K562 (cell line): Measurements from ENCODE around the gene CCK.

ENCODE experiments used
- HNRNPL ChIP-seq: fragments of 200-400 bp; formaldehyde crosslinking; IDR thresholded peaks from 2 replicates; pipeline ENCODE4 v1.6.1; 2017; ENCODE audit warnings: low read depth, mild to moderate bottlenecking, low read length
- MTA1 ChIP-seq: fragments of 450-650 bp; IDR thresholded peaks from 2 replicates; pipeline ENCODE4 v1.6.1; 2017; ENCODE audit warnings: borderline replicate concordance
- NR2C2 ChIP-seq, 2 experiments: fragments of 200-800 bp in 1 of 2; sonication (Bioruptor generic) in 1 of 2; sonication (generic) in 1 of 2; formaldehyde crosslinking in 1 of 2; IDR thresholded peaks; 2 replicates each; pipeline versions ENCODE4 v1.6.1 to v1.8.0; 2016 to 2022; ENCODE audit warnings: mild to moderate bottlenecking in 1 of 2, missing compliant biosample characterization in 1 of 2, missing genetic modification characterization in 1 of 2, missing genetic modification reagents in 1 of 2
- SIN3B ChIP-seq: fragments of 450-650 bp; IDR thresholded peaks from 2 replicates; pipeline ENCODE4 v1.6.1; 2017; ENCODE audit warnings: low read depth, mild to moderate bottlenecking, moderate library complexity
- SMAD4 ChIP-seq: fragments of 250-450 bp; sonication (Bioruptor Pico); conservative IDR thresholded peaks from 2 replicates; pipeline ENCODE4 v1.8.0; 2021; ENCODE audit warnings: inconsistent platforms, mild to moderate bottlenecking, moderate library complexity
- TARDBP ChIP-seq: fragments of 450-650 bp; IDR thresholded peaks from 2 replicates; pipeline ENCODE4 v1.6.1; 2016
- TBP ChIP-seq: optimal IDR thresholded peaks from 2 replicates; pipeline ENCODE3; 2011; ENCODE audit warnings: low read depth, low read length, improper control_type of control experiment
- ZNF253 ChIP-seq: fragments of 250-450 bp; sonication (Bioruptor Pico); conservative IDR thresholded peaks from 2 replicates; pipeline ENCODE4 v1.6.1; 2021; ENCODE audit warnings: mild to moderate bottlenecking
- ZNF707 ChIP-seq: fragments of 250-450 bp; sonication (Bioruptor Pico); conservative IDR thresholded peaks from 2 replicates; pipeline ENCODE4 v1.8.0; 2022; ENCODE audit warnings: inconsistent platforms, mild to moderate bottlenecking, moderate library complexity
- TF ChIP-seq, protein P1 (sequence below), 2 experiments: fragments of 450-650 bp; formaldehyde crosslinking in 1 of 2; IDR thresholded peaks; 2 replicates each; pipeline versions ENCODE4 v1.4.0 to v1.6.1; 2014 to 2020; ENCODE audit warnings: mild to moderate bottlenecking in 2 of 2, borderline replicate concordance in 1 of 2, low read depth in 1 of 2
- TF ChIP-seq, protein P2 (sequence below): sonication (generic); formaldehyde crosslinking; IDR thresholded peaks from 2 replicates; pipeline ENCODE4 v1.5.0; 2020; ENCODE audit warnings: missing genetic modification reagents
- TF ChIP-seq, protein P3 (sequence below): fragments of 450-650 bp; IDR thresholded peaks from 2 replicates; pipeline ENCODE4 v1.7.0; 2016; ENCODE audit warnings: borderline replicate concordance
- TF ChIP-seq, protein P4 (sequence below), 2 experiments: fragments of 200-800 bp in 1 of 2; sonication (Bioruptor generic) in 1 of 2; sonication (generic) in 1 of 2; formaldehyde crosslinking in 1 of 2; IDR thresholded peaks in 1 of 2; conservative IDR thresholded peaks in 1 of 2; 2 replicates each; pipeline versions ENCODE4 v1.5.0 to v1.6.1; 2016 to 2020; ENCODE audit warnings: missing compliant biosample characterization in 1 of 2, missing genetic modification characterization in 1 of 2, missing genetic modification reagents in 1 of 2

DNA sequence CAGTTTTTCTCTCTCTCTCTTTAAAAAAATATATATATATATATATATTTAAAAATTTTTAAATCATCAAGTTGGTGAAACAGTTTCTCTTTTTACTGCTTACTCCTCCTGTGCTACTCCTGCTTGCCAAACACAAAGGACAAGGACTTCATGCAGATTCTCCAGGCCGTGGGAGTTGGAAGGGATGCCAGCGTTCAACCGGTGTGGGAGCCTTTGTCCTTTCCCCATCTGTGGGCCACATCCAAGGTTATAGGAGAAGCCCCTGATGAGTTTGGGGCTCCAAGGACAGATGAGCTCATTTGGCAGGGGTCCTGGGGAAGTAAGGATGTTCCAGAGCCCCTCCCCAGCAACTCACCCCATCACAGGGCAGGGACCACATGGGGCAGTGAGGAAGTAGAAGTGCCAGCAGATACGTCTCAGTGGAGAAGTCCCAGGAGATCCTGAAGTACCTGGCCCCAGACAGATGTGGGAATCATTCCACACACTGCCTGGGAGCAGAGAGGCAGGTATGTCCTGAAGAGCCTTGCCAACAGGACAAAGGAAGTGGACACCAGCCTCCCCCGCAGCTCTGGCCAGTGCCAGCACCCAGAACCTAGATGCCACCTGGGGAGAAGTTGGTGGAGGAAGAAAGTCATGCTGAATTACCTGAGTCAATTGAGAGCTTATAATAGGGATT, 36.6 kb downstream of the CCK start:
- no peak for TF ChIP-seq SMAD4 (CRISPR knock-in tag)
- TF ChIP-seq HNRNPL: no peak
- TF ChIP-seq MTA1: no peak
- TF ChIP-seq, protein P1, sequence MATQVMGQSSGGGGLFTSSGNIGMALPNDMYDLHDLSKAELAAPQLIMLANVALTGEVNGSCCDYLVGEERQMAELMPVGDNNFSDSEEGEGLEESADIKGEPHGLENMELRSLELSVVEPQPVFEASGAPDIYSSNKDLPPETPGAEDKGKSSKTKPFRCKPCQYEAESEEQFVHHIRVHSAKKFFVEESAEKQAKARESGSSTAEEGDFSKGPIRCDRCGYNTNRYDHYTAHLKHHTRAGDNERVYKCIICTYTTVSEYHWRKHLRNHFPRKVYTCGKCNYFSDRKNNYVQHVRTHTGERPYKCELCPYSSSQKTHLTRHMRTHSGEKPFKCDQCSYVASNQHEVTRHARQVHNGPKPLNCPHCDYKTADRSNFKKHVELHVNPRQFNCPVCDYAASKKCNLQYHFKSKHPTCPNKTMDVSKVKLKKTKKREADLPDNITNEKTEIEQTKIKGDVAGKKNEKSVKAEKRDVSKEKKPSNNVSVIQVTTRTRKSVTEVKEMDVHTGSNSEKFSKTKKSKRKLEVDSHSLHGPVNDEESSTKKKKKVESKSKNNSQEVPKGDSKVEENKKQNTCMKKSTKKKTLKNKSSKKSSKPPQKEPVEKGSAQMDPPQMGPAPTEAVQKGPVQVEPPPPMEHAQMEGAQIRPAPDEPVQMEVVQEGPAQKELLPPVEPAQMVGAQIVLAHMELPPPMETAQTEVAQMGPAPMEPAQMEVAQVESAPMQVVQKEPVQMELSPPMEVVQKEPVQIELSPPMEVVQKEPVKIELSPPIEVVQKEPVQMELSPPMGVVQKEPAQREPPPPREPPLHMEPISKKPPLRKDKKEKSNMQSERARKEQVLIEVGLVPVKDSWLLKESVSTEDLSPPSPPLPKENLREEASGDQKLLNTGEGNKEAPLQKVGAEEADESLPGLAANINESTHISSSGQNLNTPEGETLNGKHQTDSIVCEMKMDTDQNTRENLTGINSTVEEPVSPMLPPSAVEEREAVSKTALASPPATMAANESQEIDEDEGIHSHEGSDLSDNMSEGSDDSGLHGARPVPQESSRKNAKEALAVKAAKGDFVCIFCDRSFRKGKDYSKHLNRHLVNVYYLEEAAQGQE (IDR thresholded peaks at IDR 0.05; ENCODE audit: borderline replicate concordance): no peak
- TF ChIP-seq, protein P1 (CRISPR knock-in tag; IDR thresholded peaks at IDR 0.05; ENCODE audit: low read depth): no peak
- TF ChIP-seq TARDBP: no peak
- TF ChIP-seq, protein P2, sequence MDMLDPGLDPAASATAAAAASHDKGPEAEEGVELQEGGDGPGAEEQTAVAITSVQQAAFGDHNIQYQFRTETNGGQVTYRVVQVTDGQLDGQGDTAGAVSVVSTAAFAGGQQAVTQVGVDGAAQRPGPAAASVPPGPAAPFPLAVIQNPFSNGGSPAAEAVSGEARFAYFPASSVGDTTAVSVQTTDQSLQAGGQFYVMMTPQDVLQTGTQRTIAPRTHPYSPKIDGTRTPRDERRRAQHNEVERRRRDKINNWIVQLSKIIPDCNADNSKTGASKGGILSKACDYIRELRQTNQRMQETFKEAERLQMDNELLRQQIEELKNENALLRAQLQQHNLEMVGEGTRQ: no peak
- no peak for TF ChIP-seq ZNF707 (CRISPR knock-in tag)
- no peak for TF ChIP-seq NR2C2 (CRISPR knock-in tag; IDR thresholded peaks at IDR 0.05)
- TF ChIP-seq NR2C2 (tag; IDR thresholded peaks at IDR 0.05): no peak
- no peak for TF ChIP-seq ZNF253 (CRISPR knock-in tag)
- no peak for TF ChIP-seq TBP
- no peak for TF ChIP-seq SIN3B
- TF ChIP-seq, protein P3, sequence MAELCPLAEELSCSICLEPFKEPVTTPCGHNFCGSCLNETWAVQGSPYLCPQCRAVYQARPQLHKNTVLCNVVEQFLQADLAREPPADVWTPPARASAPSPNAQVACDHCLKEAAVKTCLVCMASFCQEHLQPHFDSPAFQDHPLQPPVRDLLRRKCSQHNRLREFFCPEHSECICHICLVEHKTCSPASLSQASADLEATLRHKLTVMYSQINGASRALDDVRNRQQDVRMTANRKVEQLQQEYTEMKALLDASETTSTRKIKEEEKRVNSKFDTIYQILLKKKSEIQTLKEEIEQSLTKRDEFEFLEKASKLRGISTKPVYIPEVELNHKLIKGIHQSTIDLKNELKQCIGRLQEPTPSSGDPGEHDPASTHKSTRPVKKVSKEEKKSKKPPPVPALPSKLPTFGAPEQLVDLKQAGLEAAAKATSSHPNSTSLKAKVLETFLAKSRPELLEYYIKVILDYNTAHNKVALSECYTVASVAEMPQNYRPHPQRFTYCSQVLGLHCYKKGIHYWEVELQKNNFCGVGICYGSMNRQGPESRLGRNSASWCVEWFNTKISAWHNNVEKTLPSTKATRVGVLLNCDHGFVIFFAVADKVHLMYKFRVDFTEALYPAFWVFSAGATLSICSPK: no peak
- TF ChIP-seq, protein P4, sequence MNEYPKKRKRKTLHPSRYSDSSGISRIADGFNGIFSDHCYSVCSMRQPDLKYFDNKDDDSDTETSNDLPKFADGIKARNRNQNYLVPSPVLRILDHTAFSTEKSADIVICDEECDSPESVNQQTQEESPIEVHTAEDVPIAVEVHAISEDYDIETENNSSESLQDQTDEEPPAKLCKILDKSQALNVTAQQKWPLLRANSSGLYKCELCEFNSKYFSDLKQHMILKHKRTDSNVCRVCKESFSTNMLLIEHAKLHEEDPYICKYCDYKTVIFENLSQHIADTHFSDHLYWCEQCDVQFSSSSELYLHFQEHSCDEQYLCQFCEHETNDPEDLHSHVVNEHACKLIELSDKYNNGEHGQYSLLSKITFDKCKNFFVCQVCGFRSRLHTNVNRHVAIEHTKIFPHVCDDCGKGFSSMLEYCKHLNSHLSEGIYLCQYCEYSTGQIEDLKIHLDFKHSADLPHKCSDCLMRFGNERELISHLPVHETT (CRISPR knock-in tag; conservative IDR thresholded peaks at IDR 0.05 in 1 of 2, IDR thresholded peaks at IDR 0.05 in 1 of 2): no peak
